ENCODE data around the gene TANC1.

The TANC1 gene

DNA sequence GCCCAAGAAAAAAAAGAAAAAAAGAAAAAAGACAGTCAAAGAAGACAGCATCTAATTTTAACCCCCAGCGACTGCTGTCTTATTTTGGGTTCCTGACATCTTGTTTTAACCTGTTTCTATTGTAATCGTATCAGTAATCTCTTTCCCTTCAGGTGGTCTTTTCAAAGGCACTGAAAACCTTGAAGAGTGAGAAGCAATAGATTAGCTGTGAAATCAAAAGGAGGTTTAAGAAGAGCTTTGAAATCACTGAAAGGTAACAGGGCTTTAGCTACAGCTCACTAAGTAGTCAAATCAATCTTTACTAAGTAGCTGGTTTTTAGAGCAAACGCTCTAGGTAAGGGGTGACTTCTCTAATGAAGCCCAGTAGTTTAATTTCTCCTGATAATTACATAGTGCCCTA lies 5.4 kb upstream of the TANC1 start:
- DNase-seq: no peak

DNA sequence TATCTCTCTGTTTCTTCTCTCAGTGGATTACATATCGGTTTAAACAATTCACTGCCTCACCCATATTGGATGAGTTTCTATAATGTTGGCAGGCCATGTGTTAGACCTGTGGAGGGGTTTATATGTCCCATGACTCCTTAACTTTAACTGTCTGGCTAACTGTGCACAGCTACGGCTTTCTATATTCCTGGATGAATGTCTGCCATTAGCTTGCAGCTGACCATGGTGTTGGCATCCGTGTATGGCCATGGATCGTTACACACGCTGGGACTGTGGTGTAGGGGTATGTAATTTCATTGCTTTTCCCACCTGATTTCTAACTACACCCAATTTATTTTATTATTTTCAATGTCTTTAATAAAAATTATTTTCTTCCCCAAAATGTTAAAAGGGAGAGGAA lies 3.3 kb upstream of the TANC1 start:
- no peak for DNase-seq

DNA sequence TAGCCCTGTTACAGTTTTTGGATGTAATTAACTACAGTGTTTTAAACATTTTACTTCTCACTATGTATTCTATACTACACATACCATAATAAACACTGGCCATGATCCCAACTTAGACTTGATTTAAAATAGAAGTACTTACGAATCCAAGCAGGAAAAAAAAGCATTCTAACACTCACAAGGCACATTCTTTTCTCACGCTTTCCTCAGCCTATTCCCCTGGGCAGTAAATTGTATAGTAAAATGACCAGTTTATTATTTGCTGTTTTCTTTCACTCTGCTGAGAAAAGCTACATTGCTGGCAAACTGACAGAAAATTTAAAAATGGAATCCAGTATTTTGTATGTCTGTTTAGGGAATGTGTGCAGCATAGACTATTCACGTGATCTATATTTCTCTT lies 2.8 kb upstream of the TANC1 start:
- DNase-seq: no peak

DNA sequence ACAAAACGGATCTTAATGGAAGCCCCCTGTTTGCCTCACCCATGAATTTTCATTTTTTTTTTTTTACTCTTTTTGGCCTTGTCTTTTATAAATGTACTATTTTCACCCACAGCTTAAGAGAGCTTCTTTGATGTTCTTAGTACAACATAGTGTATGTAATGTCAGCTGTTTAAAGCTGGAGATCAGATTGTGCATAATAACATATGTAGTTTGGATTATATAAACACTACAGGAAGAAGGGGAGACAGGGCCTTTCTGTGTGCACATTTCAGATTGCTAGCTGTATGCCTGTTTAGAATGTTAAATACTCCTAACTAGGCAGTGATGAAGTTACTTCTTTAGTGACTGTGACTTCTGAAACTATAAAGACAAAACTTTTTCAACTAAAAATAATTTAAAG lies 2.1 kb upstream of the TANC1 start:
- no peak for DNase-seq

DNA sequence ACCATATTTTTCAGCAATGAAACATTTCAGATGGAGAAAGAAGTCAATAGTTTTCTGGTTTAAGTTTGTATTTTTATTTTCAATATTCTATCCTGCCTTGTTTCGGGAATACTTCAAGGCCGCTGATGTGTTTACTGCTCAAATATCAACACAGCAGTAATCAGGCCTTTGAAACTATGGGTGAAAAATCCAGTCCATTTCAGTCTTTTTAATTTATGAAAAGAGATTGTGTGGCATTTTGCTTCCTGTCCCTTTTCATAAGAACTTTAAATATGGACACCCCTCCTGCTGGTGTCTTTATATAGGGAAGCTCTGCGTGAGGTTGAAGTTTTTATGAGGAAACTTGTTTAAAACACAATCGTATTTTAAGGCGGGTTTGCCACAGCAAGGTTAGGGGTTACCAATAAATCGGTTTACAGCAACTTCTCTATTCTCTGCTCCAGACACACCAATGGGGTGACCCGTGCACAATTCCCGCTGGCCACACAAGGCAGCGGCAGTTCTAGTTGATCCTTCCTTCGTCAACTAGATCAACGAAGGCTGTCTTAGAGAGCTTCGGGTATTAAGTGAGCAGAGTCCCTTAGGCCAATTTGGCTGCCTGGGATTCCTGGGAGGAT lies 1.2 kb upstream of the TANC1 start:
- DNase-seq: no peak

DNA sequence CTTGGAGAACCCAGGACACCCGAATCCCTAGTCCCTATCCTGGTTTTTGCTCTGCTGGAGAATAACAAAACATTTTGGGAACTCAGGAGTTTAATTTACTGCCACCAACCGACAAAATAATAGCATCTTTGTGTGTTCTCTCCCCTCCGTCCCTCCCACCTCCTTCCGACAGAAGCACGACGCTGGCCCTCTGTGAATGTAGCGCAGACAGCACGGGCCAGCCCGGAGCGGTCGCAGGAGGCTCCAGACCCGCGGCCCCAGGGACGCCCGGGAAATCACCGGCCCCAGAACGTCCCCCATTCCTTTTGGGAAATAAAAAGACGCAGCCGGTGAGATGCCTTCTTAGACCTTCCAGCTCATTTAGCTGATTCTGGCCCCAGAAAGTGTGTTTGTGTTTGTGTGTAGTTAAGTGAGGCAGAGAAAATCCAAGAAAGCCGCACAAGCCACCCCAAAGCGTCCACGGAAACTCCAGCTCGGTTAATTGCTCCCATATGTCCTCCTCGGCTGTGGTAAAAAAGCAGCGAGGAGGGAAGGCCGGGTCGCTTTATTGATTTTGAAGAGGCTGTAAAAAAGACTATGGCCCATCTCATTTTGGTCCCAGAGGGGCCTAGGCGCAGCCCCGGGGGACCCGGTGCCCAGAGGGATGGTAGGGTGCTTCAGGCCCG lies 577 bp upstream of the TANC1 start:
- no peak for DNase-seq

DNA sequence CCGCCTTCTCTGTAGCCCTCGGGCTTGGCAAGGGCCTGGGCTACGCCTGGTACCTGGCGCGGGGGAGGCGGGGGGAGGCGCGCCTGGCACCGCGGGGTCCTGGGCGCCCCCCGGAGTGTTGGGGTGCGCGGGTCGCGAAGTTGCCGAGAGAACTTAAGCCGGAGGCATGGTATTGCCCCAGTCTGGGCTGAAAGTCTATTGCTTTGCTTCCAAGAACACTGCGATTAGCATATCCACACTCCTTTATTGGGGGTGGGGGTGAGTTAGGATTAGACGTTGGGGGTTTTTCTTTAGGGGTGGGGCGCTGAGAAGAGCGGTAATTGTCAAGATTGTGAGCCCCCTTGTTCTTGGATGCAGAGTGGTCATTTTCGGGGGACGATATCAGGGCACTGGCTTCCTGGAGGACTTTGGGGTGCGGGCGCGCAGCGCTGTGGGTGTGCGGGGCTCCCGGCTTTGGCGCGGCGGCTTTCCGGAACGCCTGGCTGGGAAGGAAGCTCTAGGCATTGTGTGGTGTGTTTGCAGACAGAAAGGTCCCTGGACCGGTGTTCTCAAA lies 798 bp downstream of the TANC1 start:
- peak; percentile 9 for DNase-seq

DNA sequence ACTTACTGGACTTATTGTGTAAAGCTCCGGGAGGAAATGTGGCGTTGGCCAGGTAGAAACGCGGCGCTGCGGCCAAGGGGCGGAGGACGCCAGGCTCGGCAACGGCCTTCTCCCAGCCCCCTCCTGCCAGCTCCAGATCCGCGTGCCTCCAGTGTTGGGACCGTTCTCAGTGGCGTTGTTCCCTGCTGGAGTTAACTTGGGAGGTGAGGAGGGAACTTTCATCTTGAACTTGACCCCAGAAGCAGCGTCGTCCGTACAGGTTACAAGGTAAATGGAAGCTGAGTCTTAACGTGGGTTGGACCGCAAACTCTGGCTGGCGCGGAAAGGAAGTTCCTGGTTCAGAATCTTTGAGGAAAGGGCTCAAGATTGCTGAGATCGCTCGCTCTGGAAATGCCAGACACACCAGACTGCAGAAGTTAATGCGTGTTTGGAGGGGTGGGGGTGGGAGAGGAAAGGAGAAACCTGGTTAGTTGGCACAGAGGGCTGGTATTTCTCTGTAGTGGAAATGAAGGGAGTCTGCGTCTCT lies 1.3 kb downstream of the TANC1 start:
- peak; percentile 2 for DNase-seq

DNA sequence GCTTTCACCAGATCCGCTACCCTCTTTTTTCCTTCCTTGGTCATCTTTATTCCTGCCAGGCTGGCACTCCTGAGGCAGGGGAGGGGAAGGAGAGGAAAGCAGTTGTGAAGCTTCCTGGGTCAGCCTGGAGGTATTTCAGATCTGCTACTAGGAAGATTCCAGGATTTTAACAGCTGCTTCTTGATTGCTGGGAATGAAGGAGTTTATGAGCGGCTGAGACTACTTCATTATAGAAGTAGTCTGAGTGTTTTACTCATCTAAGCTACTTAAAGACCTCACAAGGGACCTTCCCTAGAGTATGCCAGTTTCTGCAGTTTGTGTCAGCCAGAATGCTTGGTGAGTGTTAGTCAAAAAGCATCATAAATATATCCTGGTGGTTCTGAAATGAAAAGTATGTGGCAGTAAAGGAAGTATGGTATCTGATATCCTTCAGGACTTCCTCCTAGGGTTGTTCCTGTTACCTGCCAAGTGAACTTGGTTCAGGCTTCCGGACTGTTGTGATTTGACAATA lies 1.9 kb downstream of the TANC1 start:
- no peak for DNase-seq

DNA sequence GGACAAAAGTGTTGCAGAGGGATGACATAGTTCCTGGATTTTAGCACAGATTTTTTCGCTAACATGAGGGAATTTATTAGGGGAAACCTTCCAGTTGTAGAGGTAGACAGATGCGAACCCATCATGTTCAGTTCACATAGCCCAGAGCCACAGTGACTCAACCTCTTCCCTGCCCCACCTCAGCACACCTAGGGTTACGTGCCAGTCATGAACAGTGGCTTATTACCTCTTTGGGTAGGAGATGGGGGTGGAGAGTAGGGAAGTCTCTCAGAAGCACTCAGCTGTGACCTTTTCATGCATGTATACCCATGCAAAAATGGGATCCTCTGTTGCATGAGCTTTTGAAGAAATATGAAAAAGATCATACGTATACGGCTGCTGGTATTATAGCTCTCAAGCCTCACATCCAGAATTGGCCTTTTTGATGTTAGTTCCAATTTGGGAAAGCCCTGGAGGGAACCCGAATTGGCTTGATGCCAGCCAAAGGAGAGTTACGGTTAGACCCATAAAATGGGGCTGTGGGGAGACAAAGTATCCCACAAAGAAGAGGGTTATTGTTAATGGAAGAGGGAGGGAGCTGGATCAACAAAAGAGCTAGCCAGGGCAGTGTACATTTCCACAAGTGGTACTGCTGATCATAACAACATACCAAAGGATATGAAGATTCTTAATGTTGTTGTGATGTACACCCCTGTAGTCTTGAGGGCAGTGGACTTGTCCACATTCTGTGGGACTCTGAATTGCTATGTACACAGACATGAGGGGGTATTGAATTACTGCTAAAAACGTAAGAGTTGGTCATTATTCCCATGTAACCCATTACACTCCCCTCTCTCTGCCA lies 4.9 kb downstream of the TANC1 start:
- DNase-seq: no peak

DNA sequence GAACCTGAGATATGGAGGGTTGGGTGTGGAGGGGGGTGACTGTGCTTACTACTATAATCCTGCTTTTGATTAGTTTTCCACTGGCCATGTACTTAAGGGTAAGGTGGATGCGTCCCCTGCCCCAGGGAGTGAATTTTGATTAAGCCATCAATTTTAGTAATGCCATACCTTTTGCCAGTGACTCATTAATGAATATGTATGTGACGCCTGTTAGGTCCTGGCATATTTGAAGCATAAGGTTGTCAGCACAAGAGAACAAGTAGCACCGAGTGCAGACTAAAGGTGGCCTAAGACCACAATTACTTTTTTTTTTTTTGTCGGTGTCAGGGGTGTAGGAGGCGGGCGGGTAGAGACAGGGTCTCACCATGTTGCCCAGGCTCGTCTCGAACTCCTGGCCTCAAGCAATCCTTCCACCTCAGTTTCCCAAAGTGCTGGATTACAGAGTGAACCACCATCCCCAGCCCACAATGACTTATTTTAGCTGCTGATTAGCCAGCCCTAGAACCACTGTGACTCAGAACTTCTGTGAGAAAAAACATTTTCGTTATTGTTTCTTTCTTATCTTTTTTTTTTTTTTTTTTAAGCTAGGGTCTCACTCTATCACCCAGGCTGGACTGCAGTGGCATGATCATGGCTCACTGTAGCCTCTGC lies 7.0 kb downstream of the TANC1 start:
- DNase-seq: no peak

DNA sequence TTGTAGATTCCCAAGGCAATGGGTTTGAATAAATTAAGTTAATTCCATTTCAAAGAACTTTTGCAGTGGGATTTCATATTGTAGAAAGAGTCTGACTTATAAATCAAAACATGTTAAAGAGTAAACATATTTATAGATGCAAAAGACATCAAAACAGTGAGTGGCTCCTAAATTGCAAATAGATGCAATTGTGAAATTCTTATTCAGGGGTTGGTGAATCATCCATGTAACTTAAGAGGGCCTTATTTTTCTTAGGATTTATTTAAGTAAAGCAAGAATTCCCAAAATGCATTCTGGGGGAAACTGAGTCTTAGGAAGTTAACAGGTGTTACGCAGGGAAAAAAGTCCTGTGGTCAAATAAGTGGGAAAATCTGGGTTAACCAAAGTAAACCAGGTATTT lies 11.3 kb downstream of the TANC1 start:
- DNase-seq: no peak

DNA sequence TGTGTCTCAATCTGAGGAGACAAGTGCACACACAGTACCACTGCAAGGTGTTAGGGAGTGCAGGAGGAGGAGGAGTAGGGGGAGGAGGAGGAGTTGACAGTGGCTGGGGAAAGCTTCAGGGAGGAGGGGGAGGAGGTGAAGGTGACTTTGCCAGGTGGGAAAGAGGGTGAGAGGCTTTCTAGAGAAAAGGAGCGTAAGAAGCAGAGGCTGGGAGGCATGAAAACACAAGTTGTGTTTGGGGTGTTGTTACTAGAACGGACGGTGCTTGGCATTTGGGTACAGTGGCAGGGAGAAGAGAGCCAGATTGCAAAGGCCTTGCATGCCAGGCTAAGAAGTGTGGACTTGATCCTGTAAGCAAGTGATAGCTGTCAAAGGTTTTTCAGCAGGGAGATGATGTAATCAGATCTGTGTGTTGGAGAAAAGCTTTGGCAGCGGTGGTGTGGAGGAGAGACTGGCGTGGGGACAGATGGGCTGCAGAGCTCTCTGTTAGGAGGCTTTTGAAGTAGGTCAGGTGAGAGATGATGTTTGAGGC lies 16.2 kb downstream of the TANC1 start:
- DNase-seq: no peak

DNA sequence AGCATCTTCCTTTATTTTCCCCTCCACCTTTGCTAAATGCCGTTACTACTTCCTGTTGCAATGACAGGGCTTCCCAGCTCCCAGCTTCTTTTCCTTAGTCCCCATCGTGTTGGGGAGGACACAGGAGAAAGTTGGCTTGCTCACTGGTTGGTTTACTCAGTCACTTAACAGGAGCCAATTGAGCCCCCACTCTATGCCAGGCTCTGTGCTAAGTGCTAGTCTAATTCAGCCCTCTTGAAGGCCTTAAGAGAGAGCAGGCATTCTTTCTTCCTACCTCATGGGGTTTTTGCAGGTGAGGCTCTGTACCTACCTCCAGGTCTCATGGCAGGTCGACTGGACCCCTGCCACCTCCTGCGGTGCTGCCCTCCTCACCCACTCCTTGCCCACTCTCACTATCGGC lies 20.1 kb downstream of the TANC1 start:
- no peak for DNase-seq

DNA sequence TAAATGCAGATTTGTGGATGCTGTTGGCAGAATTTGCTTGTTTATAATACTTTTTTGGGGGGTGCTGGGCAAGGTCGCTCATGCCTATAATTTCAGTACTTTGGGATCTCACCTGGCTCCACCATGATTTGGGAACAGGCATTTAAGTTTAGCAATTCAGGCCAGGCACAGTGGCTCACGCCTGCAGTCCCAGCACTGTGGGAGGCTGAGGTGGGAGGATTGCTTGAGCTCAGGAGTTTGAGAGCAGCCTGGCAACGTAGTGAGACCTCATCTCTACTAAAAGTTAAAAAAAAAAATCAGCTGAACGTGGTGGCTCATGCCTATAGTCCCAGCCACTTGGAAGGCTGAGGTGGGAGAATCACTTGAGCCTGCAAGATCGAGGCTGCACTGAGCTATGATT lies 20.7 kb downstream of the TANC1 start:
- DNase-seq: no peak

DNA sequence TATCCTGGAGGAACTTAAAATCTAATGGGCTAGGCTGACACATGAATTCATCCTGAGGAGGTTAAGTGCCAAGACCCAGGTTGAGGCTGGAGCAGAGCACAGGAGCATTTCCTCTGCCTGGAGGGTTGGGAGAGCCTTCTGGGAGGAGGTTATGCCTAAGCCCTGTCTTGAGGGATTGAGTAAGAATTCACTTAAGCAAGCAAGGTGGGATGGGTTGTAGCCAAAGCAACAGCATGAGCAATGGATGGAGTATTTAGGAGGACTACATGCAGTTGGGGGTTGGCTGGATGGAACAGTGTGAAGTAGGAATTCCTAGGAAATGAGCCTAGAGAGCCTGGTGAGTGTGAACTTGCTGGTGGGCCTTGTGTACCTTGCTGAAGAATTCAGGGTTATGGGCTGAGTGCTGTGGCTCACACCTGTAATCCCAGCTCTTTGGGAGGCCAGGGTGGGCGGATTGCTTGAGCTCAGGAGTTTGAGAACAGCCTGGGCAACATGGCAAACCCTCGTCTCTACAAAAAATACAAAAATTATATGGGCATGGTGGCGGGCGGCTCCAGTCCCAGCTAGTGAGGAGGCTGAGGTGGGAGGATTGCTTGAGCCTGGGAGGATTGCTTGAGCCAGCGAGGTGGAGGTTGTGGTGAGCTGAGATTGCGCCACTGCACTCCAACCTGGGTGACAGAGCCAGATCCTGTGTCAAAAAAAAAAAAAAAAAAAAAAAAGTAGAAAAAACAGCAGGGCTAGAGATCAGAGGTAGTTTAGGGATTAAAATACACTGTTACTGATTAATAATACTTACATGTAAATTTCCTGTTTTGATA lies 22.2 kb downstream of the TANC1 start:
- no peak for DNase-seq

DNA sequence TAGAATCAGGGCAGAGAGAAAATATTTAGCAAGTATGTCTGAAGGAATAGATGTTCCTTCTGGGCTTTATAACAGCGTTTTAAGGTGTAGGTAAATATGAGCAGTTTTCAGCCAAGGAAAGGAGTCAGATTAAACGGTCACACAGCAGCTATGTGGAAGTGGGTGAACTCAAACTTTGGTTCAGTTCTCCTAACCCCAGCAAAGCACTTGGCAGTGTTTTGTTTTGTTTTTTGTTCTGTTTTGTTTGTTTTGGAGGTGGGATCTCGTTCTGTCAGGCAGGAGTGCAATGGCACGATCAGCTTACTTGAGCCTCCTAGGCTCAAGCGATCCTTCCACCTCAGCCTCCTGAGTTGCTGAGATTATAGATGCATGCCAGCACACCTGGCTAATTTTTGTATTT lies 24.6 kb downstream of the TANC1 start:
- DNase-seq: no peak

DNA sequence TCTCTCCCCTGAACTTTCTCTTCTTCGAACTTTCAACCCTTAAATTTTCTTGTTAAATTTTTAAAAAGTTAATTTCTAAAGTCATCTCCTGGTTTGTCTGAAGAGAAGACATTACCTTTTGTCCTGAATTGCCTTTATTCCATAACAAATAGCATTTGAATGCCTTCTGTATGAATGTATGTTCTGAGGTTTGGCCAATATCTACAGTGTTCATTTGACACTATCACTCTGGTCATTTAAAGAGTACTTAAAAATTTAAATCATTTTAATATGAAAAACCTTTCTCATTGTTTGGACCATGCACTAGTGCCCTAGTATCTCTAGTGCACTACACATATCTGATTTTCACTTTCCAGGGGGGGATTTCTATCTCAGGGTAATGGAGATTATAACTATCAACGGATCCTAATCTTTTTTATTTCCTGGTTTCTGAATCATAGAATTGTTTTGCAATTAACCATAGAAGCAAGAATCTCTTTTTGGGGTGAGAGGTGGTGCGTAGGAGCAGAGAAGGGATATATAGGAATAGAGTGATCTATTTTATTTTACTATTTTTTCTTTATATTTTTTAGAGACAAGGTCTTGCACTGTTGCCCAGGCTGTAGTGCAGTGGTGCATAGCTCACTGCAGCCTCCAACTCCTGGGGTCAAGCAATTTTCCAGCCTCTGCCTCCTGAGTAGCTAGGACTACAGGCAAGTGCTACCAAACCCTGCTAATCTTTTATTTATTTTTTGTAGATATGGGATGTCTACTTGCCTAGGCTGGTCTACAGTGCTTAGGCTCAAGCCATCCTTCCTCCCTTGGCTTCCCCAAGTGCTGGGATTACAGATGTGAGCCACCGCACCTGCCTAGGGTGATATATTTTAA lies 25.5 kb downstream of the TANC1 start:
- no peak for DNase-seq

DNA sequence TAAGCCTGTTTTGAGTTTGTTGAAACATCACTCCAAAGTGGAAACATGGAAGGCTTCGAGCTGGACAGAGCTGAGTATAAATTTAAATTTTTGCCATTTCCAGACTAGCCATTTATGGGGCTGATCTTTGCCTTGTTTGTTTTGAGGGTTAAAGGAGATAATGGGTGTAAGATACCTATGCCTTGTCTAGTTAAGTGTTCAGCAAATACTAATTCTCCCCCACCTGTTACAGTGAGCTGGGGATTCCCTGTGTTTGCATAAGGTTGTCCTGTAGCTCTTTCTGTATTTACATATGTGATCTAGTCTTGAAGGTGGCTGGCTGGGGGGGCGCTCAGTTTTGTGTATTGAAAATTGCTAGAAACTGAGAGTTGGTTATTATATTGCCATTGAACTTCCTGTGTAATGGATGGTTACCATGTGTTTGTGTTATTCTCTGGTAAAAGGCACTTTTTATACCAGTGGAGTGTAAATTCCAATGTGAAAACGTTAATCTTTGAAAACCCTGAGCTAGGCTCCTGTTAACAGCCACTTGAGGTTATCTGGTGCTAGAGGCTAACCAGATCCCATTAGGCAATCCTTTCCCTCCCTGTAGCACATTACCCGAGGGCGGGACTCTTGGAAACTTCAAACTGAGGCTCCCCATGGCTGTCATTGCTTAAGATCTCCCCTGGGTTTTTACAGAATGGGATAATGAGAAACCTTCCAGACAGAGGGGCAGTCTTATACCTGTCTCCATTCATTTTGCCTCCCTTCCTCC lies 26.7 kb downstream of the TANC1 start:
- DNase-seq: no peak

DNA sequence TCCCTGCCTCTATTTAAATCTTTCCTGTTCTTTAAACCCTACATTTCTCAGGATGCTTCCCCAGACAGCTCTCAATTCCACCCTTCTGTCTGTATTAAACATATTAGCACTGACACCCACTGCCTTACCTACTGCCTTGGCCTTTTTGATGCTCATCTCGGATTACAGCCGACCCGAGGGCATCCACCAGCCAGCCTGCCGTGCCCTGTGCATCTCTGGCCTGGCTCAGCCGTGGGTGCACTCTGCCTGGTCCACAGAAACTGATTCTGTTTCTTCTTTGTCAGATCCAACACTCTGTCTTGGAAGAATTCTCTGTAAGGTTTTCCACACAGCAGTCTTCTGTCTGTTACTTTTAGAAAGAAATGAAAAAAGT lies 27.2 kb downstream of the TANC1 start:
- no peak for DNase-seq

All from CD4-positive, alpha-beta T cell treated with Interleukin-6 for 4 hours (primary cell).